ENCODE measurements around the gene BPI. TPM values are rescaled to one million over a fixed set of nuclear protein-coding genes. Genes with fewer than 3 reads are reported as not detected.
A peak's percentile ranks its signal among the peaks of the same experiment; 100 is the strongest.
"Not testable (repeated sequence)": the region's sequence is repeated elsewhere in the genome, so short reads cannot be mapped to it uniquely, and the experiment has no call there.

BPI gene
- total RNA-seq, 1 experiment from 2014 or later = not detected

DNA sequence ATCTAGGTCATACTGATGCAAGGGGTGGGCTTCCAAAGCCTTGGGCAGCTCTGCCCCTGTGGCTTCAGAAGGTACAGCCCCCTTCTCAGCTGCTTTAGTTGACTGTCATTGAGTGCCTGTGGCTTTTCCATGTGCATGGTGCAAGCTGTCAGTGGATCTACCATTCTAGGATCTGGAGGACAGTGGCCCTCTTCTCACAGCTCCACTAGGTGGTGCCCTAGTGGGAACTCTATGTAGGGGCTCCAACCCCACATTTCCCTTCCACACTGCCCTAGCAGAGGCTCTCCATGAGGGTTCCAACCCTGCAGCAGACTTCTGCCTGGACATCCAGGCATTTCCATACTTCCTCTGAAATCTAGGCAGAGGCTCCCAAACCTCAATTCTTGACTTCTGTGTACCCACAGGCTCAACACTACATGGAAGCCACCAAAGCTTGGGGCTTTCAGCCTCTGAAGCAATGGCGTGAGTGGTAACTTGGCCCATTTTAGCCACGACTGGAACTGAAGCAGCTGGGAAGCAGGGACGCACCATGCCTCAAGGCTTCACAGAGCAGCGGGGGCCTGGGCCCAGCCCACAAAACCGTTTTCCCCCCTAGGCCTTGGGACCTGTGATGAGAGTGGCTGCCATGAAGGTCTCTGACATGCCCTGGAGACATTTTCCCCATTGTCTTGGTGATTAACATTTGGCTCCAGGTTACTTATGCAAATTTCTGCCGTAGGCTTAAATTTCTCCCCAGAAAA is 22.6 kb upstream of the BPI start:
- not testable (repeated sequence) for H3K9ac ChIP-seq (ENCODE audit: extremely low read depth, insufficient read length, low read length); H2BK120ac ChIP-seq (ENCODE audit: low read depth, low read length, poor library complexity, severe bottlenecking); H3K23ac ChIP-seq (ENCODE audit: insufficient read length, low read depth, low read length); H4K8ac ChIP-seq (replicated peaks; ENCODE audit: insufficient read length, low read depth, low read length); H3K18ac ChIP-seq (ENCODE audit: insufficient read length, low read depth, low read length); H2AFZ ChIP-seq (ENCODE audit: low read length); H3K79me1 ChIP-seq (ENCODE audit: insufficient read depth, low read depth, low read length, poor library complexity, severe bottlenecking); H3T11ph ChIP-seq (ENCODE audit: low read length); H3K27me3 Mint-ChIP-seq (ENCODE audit: low read depth); H3K27me3 ChIP-seq (ENCODE audit: insufficient read depth, low read length); H3K27ac ChIP-seq (ENCODE audit: insufficient read length, low read depth, low read length); H3K27ac Mint-ChIP-seq; H4K91ac ChIP-seq (ENCODE audit: insufficient read length, low read depth, low read length); H4K20me1 ChIP-seq (ENCODE audit: control insufficient read depth, insufficient read depth, insufficient read length); H3K79me2 ChIP-seq (ENCODE audit: insufficient read depth, low read length); H3K23me2 ChIP-seq (ENCODE audit: insufficient read length, low read depth, low read length, poor library complexity, severe bottlenecking); H3K4me2 ChIP-seq (ENCODE audit: insufficient read depth, insufficient read length, low read length); DNase-seq; H3K14ac ChIP-seq (ENCODE audit: insufficient read depth, low read length); H3K4me1 ChIP-seq (ENCODE audit: insufficient read depth, low read length); H3K9me3 ChIP-seq (ENCODE audit: control insufficient read depth, low read depth, low read length); H2BK5ac ChIP-seq (ENCODE audit: insufficient read length, low read length); H2BK20ac ChIP-seq (ENCODE audit: low read depth, low read length, poor library complexity, severe bottlenecking); H3K4me3 Mint-ChIP-seq; H3K56ac ChIP-seq (ENCODE audit: insufficient read length, low read depth, low read length); H3K4ac ChIP-seq (ENCODE audit: low read depth, low read length); H2AK5ac ChIP-seq (ENCODE audit: insufficient read length, low read length); H4K5ac ChIP-seq (ENCODE audit: insufficient read length, low read depth, low read length); H2BK12ac ChIP-seq (ENCODE audit: insufficient read length, low read depth, low read length); H2BK15ac ChIP-seq (ENCODE audit: low read depth, low read length)
- TF ChIP-seq, protein P1, sequence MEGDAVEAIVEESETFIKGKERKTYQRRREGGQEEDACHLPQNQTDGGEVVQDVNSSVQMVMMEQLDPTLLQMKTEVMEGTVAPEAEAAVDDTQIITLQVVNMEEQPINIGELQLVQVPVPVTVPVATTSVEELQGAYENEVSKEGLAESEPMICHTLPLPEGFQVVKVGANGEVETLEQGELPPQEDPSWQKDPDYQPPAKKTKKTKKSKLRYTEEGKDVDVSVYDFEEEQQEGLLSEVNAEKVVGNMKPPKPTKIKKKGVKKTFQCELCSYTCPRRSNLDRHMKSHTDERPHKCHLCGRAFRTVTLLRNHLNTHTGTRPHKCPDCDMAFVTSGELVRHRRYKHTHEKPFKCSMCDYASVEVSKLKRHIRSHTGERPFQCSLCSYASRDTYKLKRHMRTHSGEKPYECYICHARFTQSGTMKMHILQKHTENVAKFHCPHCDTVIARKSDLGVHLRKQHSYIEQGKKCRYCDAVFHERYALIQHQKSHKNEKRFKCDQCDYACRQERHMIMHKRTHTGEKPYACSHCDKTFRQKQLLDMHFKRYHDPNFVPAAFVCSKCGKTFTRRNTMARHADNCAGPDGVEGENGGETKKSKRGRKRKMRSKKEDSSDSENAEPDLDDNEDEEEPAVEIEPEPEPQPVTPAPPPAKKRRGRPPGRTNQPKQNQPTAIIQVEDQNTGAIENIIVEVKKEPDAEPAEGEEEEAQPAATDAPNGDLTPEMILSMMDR (conservative IDR thresholded peaks at IDR 0.05) = peak; percentile 38
- peaks cover 13 to 24% of the 10 kb centered on the region in 2 experiments for H3K9me3 Mint-ChIP-seq
- no CpG with 5 or more reads among the region's 6 CpGs for WGBS (ENCODE audit: extremely low coverage, insufficient read length, low lambda C conversion rate)
- peaks cover 0 to 11% (median 3%) of the 10 kb centered on the region in 3 experiments; a peak in 3 of 7 replicates for H3K36me3 Mint-ChIP-seq (ENCODE audit: insufficient read depth in 1 of 3, low read depth in 3 of 3)
- H3K4me1 Mint-ChIP-seq = peaks cover 9 to 16% of the 10 kb centered on the region in 2 experiments
